ENCODE measurements around the gene LSS.
"Not testable (repeated sequence)": the region's sequence is repeated elsewhere in the genome, so short reads cannot be mapped to it uniquely, and the experiment has no call there.

Gene LSS

GRCh38 chr21:46152927-46153246, 75.7 kb downstream of the LSS start:
- no peak for DNase-seq (ENCODE audit: low read depth)

DNA sequence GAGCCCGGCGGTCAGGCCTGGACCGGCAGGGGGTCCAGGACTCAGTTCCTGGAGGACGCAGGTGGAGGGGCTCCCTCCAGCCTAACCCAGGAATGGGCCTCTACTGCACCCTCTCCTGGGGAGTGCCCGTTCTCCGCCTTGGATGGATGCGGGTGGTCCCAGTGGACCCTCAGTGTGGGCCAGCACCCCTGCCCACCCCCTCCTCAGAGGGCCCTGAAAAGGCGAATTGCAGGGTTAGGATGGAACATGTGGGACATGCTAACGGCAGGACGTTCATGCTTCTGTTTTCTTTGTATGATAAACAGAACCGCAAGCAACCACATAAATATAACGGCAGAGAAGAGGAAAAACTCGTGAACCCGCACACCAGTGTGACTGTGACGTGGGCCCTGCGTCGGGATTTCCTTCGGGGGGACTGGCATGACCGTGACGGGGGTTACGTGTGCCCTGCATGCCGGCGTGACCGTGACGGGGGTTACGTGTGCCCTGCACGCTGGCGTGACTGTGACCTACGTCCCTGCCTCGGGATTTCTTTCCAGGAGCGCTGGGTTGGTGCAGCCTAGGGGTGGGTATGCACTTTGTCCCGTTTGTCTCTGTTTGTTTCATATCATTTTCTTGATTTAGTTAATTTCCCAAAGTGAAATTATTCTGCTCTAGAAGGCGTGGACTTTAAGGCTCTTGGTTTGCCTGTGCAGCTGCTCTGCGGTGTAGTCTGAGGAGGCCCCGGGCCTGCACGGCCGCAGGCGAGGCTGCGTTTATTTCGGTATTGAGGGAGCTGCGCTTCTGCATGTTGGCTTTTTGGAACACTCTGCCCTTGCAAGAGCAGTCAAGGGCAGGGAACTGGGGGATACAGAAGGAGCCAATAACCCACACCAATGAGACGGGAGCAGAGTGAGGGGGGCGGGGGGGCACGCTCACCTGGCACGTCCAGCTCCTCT, 76.3 kb downstream of the LSS start:
- no peak for DNase-seq (ENCODE audit: low read depth)

DNA sequence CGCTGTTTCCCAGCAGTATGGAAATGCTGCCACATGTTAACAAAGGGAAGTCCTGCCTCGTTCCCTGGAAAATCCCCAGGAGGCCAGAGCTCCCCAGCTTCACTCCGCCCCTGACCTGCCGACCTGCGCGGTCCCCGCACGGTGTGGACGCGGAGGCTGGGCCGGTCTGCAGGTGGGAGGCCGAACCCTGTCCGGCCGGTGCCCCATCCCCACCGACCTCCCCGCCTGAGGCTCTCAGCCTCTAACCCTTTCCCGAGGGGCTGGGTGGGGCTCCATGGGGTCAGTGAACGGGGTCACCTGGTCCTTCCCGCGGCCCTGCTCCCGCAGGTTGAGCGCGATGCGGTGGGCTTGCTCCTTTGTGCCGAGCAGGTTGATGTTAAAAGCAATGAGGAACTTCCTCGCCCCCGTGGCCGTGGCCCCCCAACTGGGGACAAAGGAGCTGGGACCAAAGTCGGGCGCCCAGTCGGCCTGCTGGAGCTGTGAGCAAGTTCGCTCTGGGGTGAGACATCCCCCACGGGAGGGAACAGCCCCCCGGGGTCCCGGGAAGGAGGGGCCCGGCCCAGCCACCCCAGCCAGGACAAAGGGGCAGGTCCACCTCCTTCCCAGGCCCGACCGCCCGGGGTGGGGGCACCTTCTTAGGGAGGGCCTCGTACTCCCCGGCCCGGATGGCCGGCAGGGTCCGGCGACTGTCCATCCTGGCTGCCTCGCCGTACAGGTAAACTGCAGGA, 77.1 kb downstream of the LSS start:
- no peak for DNase-seq (ENCODE audit: low read depth)

DNA sequence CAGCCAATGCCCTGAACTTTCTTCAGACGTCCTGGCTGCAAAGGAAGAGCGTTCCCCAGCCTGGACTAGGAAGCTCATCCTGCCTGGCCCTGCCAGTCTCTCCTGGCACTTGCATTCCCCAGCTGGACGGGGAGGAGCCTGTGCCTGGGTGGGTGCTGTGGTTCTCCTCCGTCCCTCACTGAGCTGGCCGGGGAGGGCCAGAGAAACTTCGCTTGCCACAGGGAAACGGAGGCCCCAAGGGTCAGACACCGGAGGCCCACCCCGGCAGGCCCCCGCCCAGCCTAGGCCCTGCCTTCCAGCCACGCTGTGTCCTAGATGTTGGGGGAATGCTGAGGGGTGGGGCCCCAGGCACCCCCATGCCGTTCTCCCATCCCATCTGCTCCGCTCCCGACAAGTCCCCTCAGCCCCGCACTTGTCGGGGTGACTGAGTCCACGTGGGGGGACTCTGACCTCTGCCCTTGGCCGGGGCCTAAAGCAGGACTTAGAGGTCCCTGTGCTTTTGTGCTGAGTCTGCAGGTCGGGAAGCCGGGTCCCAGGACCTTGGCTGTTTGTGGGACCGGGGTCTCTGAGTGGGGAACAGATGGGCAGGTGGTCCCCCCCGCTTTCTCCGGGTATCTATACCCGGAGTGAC, 78.0 kb downstream of the LSS start:
- no peak for DNase-seq (ENCODE audit: low read depth)

DNA sequence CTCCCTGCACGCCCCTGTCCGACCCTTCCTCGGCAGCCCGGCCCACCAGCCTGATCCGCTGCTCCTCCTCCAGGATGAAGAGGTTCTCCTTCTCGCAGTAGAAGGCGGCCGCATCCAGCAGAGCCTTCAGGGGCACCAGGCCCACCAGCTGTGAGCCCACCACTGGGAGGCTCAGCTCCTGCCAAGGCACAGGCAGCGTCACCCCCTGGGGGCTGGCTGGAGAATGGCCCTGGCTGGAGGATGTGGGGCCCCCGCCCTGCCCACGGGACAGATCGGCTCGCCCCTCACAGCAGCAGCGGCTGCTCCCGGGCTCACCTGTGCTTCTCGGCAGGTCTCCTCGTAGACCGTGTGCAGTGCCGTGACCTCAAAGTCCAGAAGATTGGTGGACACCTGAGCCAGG, 78.5 kb downstream of the LSS start:
- DNase-seq (ENCODE audit: low read depth): no peak

- no peak for DNase-seq (ENCODE audit: low read depth)
These were observed 79.2 kb downstream of the LSS start for GRCh38 chr21:46149205-46149901.

DNA sequence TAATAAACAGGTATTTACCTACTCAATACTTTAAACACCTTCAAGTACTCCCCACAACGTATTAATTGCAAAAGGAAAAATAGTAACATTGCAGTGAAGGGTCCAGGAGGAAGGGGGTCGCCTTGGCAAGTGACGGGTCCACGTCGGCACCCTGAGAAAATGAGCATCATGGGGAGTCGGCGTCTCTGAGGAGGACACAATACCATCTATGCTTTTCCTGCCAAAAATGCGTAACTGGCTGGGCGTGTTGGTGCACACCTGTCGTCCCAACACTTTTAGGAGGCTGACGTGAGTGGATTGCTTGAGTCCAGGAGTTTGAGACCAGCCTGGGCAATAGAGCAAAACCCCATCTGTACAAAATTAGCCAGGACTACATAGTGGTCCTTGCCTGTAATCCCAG, 80.5 kb downstream of the LSS start:
- DNase-seq (ENCODE audit: low read depth): no peak

DNA sequence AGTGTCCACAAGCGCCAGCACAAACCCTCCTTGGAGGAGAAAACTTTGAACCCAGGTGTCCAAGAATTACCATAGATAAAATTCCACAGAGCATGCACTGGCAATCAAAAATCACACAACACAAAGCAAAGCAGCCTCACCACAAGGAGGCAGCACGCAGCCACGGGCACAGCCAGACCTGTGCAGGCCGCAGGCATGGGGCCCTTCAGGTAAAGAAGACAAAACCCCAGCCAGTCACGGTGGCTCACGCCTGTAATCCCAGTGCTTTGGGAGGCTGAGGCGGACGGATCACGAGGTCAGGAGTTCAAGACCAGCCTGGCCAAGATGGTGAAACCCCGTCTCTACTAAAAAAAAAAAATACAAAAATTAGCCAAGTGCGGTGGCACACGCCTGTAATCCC, 81.1 kb downstream of the LSS start:
- peak; percentile 63 for DNase-seq (ENCODE audit: low read depth)

GRCh38 chr21:46146856-46147255, 81.7 kb downstream of the LSS start:
- no peak for DNase-seq (ENCODE audit: low read depth)

DNA sequence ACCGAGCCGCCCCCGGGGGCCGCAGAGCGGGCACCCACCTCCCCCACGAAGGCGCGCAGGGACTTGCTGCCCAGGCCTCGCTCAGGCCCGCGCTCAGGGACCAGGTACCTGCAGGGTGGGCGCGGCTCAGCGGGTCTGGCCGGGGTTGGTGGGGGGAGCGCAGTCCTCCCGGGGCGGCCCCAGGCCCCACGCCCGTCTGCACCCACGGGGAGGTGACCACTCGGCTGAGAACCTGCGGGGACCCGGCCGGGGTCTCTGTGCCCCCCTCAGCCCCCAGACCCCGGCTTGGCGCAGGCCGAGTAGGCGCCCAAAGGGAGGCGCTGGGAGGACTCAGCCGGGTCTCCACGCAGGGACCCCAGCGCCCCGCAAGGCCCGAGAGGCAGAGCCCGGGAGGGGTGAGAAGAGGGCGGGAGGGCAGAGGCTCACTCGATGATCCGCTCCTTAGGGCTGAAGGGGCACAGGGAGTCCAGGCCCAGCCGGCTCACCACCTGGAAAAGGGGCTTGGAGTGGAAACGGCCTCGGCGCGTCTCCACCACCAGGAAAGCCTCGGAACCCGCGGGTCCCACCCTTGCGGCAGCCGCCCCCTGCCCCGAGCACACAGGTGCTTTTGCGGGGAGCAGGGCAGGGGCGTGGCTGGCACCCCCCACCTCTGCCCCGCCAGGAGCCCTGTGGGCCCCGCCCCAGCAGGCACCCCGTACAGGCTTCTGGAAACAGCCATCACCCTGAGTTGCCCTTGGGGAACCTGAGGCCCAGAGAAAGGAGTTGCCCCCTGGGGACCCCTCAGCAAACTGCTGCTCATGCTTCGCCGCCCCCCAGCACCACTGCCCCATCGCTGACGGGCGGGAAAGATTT, 82.5 kb downstream of the LSS start:
- no peak for DNase-seq (ENCODE audit: low read depth)

DNA sequence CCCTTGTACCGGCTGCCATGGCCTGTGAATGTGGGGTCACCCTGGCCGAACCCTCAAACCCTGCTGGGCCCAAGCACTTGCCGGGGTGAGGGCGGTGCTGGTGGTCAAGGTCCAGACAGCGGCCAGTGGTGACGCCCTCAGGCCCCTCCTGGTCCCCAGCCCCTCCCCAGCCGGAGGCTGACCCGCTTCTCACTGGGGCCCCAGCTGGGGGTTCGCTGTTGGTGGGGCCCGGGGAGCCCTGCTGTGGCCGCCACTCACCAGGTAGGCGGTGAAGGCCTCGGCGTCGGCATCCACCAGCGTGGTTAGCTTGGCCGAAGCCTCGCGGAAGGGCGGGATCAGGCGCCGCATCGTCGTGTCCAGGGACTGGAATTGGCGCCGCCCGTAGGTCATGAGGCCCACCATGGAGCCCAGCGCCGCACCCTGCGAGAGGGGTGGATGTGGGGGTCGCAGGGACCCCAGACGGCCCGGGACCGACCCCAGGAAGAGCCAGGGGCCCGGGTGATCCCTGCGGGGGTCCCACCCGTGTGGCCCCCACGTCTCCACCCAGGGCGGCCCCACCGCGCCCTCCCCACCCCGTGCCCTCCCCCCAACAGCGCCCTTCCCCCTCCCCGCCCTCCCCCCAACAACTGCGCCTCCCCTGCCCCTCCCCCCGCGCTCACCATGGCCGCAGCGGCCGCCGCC, 83.3 kb downstream of the LSS start:
- DNase-seq (ENCODE audit: low read depth): no peak

- peak; percentile 17 for DNase-seq (ENCODE audit: low read depth)
These were observed 84.0 kb downstream of the LSS start for GRCh38 chr21:46144464-46145070.

DNA sequence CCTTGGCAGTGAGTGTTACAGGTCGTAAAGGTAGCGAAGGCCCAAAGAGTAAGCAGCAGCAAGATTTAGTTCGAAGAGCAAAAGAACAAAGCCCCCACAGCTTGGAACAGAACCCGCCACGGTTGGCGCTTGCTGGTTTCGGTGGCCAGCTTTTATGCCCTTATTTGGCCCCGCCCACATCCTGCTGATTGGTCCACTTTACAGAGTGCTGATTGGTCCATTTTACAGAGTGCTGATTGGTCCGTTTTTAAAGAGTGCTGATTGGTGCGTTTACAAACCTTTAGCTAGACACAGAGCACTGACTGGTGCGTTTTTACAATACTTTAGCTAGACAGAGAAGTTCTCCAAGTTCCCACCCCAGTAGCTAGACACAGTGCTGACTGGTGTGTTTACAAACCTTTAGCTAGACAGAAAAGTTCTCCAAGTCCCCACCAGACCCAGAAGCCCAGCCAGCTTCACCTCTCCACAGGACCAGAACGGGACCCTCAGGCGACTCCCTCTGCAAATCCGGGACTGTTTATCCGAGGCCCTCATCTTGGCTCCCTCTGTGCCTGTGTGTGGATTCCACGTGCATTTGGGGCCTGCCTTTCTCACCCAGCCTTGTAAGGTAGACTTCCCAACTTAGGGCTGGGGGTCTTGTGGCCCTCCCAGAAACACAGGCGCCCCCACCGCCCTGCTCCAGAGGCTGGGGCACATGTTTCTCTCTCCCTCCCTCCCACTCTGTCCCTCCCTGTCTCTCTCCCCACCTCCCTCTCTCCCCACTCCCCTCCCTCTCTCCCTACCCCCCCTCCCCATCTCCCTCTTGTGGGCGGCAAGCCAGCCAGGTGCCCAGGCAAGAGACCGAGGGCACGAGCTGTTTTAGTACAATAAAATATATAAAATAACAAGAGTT, 85.7 kb downstream of the LSS start:
- no peak for DNase-seq (ENCODE audit: low read depth)

- DNase-seq (ENCODE audit: low read depth): no peak
These were observed 86.6 kb downstream of the LSS start for GRCh38 chr21:46141767-46142581.

DNA sequence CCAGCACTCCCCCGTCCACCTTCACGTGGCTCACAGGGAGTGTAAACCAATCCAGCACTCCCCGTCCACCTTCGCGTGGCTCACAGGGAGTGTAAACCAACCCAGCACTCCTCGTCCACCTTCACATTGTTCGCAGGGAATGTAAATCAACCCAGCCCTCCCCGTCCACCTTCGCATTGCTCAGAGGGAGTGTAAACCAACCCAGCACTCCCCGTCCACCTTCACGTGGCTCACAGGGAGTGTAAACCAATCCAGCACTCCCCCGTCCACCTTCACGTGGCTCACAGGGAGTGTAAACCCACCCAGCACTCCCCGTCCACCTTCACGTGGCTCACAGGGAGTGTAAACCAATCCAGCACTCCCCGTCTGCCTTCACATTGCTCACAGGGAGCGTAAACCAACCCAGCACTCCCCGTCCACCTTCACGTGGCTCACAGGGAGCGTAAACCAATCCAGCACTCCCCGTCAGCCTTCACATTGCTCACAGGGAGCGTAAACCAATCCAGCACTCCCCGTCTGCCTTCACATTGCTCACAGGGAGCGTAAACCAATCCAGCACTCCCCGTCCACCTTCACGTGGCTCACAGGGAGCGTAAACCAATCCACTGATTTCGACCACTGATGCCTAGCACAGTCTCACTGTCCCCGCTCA, 88.1 kb downstream of the LSS start:
- not testable (repeated sequence) for DNase-seq (ENCODE audit: low read depth)

DNA sequence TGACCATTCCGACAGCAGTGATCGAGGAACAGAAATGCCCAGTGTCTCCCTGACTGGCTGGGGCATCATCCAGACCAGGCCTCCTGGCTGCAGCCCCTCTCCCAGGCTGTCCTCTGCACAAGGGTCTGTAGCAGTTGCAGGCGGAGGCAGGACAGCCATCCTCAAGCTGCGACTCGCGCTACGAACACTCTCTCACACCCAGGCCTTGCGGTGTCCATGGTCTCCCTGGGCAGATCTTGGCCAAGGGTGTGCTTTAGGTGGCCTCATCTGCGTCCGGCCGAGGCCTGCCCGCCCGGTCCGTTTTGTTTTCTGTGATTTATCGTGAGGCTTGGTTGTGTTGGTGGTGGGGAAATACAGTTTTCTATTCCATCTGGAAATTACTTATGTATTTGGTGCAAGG, 88.9 kb downstream of the LSS start:
- no peak for DNase-seq (ENCODE audit: low read depth)

GRCh38 chr21:46138383-46138970, 90.1 kb downstream of the LSS start:
- DNase-seq (ENCODE audit: low read depth): no peak

Measured in ELR (cell line).